HG03196 (cell line): Measurements from ENCODE around the gene ZNF830.
"Not testable (repeated sequence)": the region's sequence is repeated elsewhere in the genome, so short reads cannot be mapped to it uniquely, and the experiment has no call there.

Experiments
- ATAC-seq: cut with Tn5 transposase; IDR thresholded peaks from one replicate; pipeline ENCODE4 v1.9.1; 2021; ENCODE audit not compliant: unreplicated experiment

ZNF830 gene

DNA sequence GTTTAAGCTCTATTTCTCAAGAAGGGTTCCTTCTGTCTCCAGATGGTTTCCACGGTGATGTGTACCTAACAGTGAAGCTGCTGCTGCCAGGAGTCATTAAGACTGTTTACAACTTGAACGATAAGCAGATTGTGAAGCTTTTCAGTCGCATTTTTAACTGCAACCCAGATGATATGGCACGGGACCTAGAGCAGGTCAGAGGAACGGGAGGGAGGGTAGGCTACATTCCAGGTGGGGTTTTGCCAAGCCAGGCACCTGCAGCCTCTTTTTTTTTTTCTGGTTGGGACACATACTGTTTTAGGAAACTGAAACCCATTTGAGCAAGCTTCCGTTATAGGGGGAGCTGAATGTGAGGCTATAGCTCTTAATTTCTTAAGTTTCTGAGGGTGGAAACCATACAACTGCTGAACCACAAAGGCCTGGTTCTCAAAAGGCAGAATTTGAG is 29.6 kb downstream of the ZNF830 start:
- ATAC-seq = no peak

DNA sequence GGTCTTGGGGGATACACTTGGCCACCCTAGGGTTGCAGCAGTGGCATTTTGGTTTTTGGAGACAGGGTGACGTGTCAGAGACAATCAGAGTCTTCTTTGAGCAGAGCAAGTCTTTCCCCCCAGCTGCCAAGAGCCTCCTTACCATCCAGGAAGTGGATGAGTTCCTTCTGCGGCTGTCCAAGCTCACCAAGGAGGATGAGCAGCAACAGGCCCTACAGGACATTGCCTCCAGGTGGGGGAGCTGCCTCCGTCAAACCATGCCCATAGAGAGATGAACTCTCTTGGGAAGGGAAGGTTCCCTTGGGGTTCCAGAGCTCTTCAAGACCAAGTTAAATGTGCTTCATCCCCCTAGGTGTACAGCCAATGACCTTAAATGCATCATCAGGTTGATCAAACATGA is 30.3 kb downstream of the ZNF830 start:
- no peak for ATAC-seq

DNA sequence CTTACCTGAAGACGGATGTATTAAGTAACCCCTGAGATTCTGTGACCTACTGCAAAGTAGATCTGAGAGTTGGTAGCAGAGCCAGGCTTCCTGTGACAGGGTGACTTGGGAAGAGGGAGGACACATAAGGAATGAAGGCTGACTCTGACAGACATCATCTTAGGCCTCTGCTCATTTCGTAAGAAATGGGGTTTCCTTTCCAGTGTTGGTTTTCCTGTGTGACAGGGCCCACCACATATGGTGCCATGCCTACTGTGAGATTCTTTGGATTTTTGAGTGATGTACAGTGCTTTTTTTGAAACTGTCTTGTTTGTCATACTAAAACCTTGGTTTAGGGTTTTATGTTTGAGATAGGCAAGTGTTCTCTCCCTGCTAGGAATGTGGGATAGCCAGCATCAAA is 31.7 kb downstream of the ZNF830 start:
- no peak for ATAC-seq

GRCh38 chr17:34996422-34997285 is 35.3 kb downstream of the ZNF830 start:
- ATAC-seq = no peak

DNA sequence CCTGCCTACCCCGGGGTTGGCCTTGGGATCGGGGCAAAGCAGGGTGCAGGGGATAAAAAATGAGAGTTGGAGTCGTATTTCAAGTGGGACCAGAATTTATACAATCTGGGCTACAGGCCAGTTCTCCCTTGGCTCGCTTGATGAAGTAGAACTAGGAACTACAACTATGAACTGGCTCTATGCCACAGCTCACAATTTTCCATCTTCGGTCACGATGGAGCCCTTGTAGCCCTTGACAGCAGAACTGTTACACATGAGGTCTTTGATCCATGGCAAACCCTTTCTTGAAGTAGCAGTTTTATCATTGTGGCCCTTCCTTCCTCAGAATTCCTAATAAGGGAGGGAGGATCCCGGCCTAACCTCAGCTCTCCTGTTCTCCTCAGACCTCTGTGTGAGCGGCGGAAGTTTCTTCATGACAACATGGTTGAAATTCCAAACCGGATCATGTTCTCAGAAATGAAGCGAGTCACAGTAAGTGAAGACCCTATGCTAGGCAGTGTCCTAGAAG is 36.1 kb downstream of the ZNF830 start:
- ATAC-seq = no peak

DNA sequence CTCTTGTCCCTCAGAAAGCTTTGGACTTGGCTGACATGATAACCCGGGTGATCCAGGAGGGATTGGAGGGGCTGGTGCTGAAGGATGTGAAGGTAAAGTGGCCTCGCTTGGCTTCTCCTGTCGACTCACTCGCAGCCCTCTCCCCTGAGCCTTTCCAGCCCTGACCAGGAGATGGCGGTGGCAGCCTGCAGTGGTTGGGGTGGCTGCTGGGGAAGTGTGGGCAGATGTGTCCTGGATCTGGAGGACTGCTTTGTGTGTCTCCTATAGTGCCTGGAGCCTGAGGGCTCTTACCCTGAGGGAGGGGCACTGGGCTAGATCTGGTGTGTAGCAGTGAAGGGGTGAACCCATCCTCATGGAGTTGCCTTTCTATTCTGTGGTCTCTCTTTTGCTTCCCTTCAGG is 36.9 kb downstream of the ZNF830 start:
- no peak for ATAC-seq

GRCh38 chr17:34999456-34999855 is 38.1 kb downstream of the ZNF830 start:
- no peak for ATAC-seq

DNA sequence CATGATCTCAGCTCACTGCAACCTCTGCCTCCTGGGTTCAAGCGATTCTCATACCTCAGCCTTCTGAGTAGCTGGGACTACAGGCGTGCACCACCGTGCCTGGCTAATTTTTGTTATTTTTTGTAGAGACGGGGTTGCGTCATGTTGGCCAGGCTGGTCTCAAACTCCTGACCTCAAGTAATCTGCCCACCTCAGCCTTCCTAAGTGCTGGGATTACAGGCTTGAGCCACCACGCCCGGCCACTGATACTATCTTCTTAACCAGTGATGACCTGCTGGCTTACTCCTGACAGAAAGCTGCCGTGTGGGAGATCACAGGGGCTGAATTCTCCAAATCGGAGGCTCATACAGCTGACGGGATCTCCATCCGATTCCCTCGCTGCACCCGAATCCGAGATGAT is 39.6 kb downstream of the ZNF830 start:
- ATAC-seq = not testable (repeated sequence)

DNA sequence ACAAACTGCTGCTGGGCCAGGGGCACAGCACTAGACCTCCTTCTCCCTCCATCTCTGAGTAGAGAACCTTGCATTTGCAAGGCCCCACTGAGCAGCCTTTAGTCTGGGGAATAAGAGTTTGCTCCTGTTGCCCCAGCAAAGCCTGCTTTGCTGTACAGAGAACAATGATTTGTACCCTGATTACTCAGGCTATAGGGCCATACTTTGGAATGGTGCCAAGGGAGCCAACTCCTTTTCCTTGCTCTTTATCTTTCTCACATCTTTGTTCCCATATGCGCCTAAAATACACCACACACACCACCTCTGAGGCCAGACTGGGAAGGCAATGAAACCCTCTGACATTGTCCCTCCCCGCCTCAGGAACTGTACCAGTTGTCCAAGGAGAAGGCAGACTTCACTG is 40.2 kb downstream of the ZNF830 start:
- ATAC-seq = no peak

DNA sequence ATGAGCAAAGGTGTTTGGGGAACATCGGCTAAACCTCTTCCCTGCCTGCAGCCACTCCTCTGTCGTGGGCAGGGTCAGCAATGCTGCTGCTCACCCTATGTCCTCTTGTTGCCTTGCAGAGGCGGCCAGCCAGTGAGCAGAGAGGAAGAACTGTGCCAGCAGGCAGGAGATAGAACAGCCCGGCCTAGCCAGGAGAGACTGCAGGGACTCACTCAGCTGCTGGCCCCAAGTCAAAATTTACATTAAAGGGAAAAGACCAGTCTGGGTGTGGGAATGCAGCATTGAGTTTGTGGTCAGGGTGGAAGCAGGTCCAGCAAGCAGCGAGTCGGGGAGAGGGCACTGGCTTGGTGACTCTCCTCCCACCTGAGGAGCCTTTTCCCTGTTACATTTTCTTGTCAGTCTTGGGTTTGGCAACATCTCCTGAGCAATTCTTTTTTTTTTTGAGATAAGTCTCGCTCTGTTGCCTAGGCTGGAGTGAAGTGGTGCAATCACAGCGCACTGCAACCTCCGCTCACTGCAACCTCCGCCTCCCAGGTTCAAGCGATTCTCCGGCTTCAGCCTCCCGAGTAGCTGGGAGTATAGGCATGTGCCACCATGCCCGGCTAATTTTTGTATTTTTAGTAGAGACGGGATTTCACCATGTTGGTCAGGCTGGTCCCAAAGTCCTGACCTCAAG is 41.7 kb downstream of the ZNF830 start:
- ATAC-seq = no peak

DNA sequence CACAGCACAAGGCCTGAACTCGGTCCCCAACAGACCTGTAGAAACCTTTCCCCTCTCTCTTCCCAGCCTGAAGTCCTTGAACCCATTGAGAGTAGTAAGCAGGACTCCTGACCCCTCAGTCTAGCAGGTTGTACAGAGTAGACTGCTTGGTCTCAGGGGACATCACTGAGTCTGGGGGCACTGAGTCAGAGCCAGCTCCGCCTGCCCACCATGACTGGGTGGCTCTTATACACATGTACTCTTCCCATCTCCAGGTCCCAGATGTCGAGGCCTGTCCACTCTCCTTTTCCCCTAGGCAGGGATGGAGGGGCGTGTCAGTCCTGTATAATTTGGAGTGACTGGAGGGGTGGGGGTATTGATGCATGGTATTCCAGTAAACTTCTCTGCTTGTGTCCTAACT is 42.4 kb downstream of the ZNF830 start:
- ATAC-seq = no peak

DNA sequence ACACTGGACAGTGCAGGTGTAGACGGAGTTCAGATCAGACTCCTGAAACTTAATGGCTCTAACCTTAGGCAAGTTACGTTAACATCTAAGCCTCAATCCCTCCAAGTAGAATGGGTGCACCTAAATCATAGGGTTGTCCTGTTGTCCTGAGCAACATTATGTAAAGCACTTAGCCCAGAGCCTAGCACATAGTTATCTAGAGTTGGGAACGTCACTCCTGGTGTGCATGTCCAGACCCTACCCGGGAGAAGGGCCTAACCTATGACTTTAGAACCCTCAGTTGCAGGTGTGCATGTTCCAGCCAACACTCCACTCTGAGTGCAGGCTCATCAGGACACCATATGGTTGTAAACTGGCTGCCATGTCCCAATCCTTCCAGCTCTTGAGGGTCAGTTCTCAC is 45.0 kb downstream of the ZNF830 start:
- ATAC-seq = no peak

- no peak for ATAC-seq
Observed at GRCh38 chr17:35006961-35007360, 45.6 kb downstream of the ZNF830 start.

GRCh38 chr17:35010093-35010492 is 48.8 kb downstream of the ZNF830 start:
- no peak for ATAC-seq

DNA sequence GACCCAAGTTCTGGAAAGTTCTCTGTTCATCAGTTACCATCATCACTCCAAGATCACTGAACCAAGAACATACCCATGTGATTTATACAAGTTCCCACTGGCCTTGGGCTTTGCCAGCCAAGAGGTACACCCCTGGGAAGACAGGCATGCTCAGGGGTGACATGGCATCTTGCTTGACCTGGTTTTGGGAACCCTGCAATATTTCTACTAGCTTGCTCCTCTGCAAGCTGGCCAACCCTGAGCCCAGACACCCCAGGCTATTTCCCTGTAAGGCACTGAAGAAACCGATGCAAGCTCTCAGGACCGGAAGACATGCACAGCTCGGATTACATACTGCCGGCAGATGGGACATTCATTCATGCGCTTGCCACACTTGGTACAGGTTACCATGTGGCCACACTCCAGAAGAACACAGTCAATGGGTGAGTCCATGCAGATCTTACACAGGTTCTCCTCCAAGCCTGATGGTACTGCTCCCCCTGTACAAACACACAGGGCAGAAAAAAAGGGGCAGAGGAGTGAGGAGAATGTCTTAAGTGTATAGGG is 50.4 kb downstream of the ZNF830 start:
- no peak for ATAC-seq
